CD14-positive monocyte (primary cell): ENCODE measurements around the gene KLHDC10. TPM values are rescaled to one million over a fixed set of nuclear protein-coding genes. Genes with fewer than 3 reads are reported as not detected.

ENCODE experiments used
- DNase-seq, 3 donors: peaks; one replicate each; pipeline ENCODE4 v3.0.0-alpha.2; 2011 to 2022
- H2AFZ ChIP-seq: 2 replicates; pipeline ENCODE4 v1.6.0; 2012; ENCODE audit warnings: mild to moderate bottlenecking, low read depth, low read length, inconsistent platforms; ENCODE audit not compliant: insufficient read depth, poor library complexity, severe bottlenecking
- H3K27ac ChIP-seq, 2 donors: 1 replicate in 1 of 2; 2 replicates in 1 of 2; pipeline ENCODE4 v1.5.1; 2012 to 2013; ENCODE audit warnings: low read length in 2 of 2, control low read depth in 1 of 2, inconsistent platforms in 1 of 2, low read depth in 1 of 2, mild to moderate bottlenecking in 1 of 2
- H3K27me3 ChIP-seq, 2 donors: one replicate each; pipeline versions ENCODE4 v1.6.0 to v1.6.1; 2011 to 2013; ENCODE audit warnings: low read length in 2 of 2; ENCODE audit not compliant: control insufficient read depth in 2 of 2, insufficient read depth in 2 of 2
- H3K36me3 ChIP-seq, 2 donors: replicated peaks in 1 of 2; 1 replicate in 1 of 2; 2 replicates in 1 of 2; pipeline versions ENCODE4 v1.5.1 to v1.6.1; 2012 to 2013; ENCODE audit warnings: low read length in 2 of 2, control low read depth in 1 of 2, inconsistent platforms in 1 of 2, mild to moderate bottlenecking in 1 of 2; ENCODE audit not compliant: insufficient read depth in 2 of 2, control insufficient read depth in 1 of 2
- H3K4me1 ChIP-seq, 2 donors: 1 replicate in 1 of 2; 2 replicates in 1 of 2; pipeline versions ENCODE4 v1.5.1 to v1.6.1; 2012 to 2013; ENCODE audit warnings: low read length in 2 of 2, control low read depth in 1 of 2, inconsistent platforms in 1 of 2, mild to moderate bottlenecking in 1 of 2, moderate library complexity in 1 of 2; ENCODE audit not compliant: insufficient read depth in 2 of 2, control insufficient read depth in 1 of 2
- H3K4me2 ChIP-seq: replicated peaks from 2 replicates; pipeline ENCODE3; 2012; ENCODE audit warnings: low read length, moderate library complexity, mild to moderate bottlenecking; ENCODE audit not compliant: poor library complexity, severe bottlenecking; ENCODE audit errors: extremely low read depth
- H3K4me3 ChIP-seq, 3 experiments: fragments of 200-600 bp in 1 of 3; sonication (generic) in 1 of 3; replicated peaks in 1 of 3; 1 replicate in 2 of 3; 2 replicates in 1 of 3; pipeline ENCODE4 v1.5.1; 2011 to 2013; ENCODE audit warnings: low read length in 3 of 3, mild to moderate bottlenecking in 3 of 3, control low read depth in 2 of 3, low read depth in 2 of 3, inconsistent platforms in 1 of 3, moderate library complexity in 1 of 3
- H3K79me2 ChIP-seq: 2 replicates; pipeline ENCODE4 v1.6.0; 2012; ENCODE audit warnings: mild to moderate bottlenecking, control low read depth, inconsistent platforms, low read length, moderate library complexity; ENCODE audit not compliant: insufficient read depth
- H3K9ac ChIP-seq: 2 replicates; pipeline ENCODE4 v1.6.0; 2017; ENCODE audit warnings: low read length, mild to moderate bottlenecking; ENCODE audit not compliant: insufficient read depth, poor library complexity, severe bottlenecking
- H3K9me3 ChIP-seq, 2 donors: replicated peaks in 1 of 2; 1 replicate in 1 of 2; 2 replicates in 1 of 2; pipeline versions ENCODE4 v1.5.1 to v1.6.1; 2012 to 2013; ENCODE audit warnings: low read length in 2 of 2, control low read depth in 1 of 2; ENCODE audit not compliant: control insufficient read depth in 1 of 2, insufficient read depth in 1 of 2
- H4K20me1 ChIP-seq: 2 replicates; pipeline ENCODE4 v1.6.0; 2012; ENCODE audit warnings: mild to moderate bottlenecking, low read length, control low read depth, moderate library complexity; ENCODE audit not compliant: insufficient read depth
- H3K27ac Mint-ChIP-seq, 7 donors: one replicate each; pipeline ENCODE4 v1.8.0; 2020; ENCODE audit warnings: mild to moderate bottlenecking in 7 of 7, mixed read lengths in 7 of 7, moderate library complexity in 6 of 7, inconsistent platforms in 2 of 7
- H3K27me3 Mint-ChIP-seq, 3 donors: one replicate each; pipeline ENCODE4 v1.8.0; 2021 to 2022; ENCODE audit warnings: low read depth in 3 of 3, mild to moderate bottlenecking in 3 of 3, mixed read lengths in 3 of 3, moderate library complexity in 3 of 3, inconsistent platforms in 1 of 3
- H3K36me3 Mint-ChIP-seq, 2 donors: one replicate each; pipeline ENCODE4 v1.8.0; 2020; ENCODE audit warnings: mixed read lengths in 2 of 2, inconsistent platforms in 1 of 2, mild to moderate bottlenecking in 1 of 2
- H3K4me1 Mint-ChIP-seq: one replicate; pipeline ENCODE4 v1.8.0; 2020; ENCODE audit warnings: mild to moderate bottlenecking, mixed read lengths
- H3K4me3 Mint-ChIP-seq, 2 donors: one replicate each; pipeline ENCODE4 v1.8.0; 2020; ENCODE audit warnings: mild to moderate bottlenecking in 2 of 2, mixed read lengths in 2 of 2, moderate library complexity in 1 of 2
- H3K9me3 Mint-ChIP-seq, 7 donors: one replicate each; pipeline ENCODE4 v1.8.0; 2020 to 2022; ENCODE audit warnings: mixed read lengths in 7 of 7, mild to moderate bottlenecking in 6 of 7, moderate library complexity in 6 of 7, inconsistent platforms in 2 of 7
- CTCF ChIP-seq: fragments of 200-600 bp; IDR thresholded peaks from one replicate; pipeline ENCODE4 v1.8.0; 2022; ENCODE audit warnings: antibody characterized with exemption, mild to moderate bottlenecking
- WGBS: methylation state at CpG from one replicate; pipeline ENCODE4 v1.1.5; 2013; ENCODE audit warnings: missing lambda C conversion rate; ENCODE audit not compliant: insufficient coverage; 5-methylcytosine and 5-hydroxymethylcytosine counted together
- intact Hi-C, 2 donors: fragments of 100-400 bp; cut with micrococcal nuclease; formaldehyde crosslinking; loops; one replicate each; pipeline versions ENCODE4 v1.15.0 to v1.15.1; 2023
- polyA plus RNA-seq, 3 donors: library from polyadenylated mRNA; depleted of rRNA in 1 of 3; unstranded in 2 of 3; stranded (reverse) in 1 of 3; fragments of 300-500 nt in 2 of 3; fragments of >200 nt in 1 of 3; fragmentation: Illumina TruSeq in 2 of 3; gene quantifications; 1 replicate in 2 of 3; 2 replicates in 1 of 3; pipeline ENCODE4 v1.2.3, GENCODE V29; 2012 to 2021

The KLHDC10 gene
- polyA plus RNA-seq, 3 donors, result 1.1 to 13.9 (median 2.9) TPM

GRCh38 chr7:130141884-130142653, 71.7 kb downstream of the KLHDC10 start:
- peaks cover 10 to 12% of the 10 kb centered on the region in 2 donors for H3K4me1 ChIP-seq
- Mint-ChIP-seq H3K4me3 (peak overlapping the region; percentile 82 to 94), H3K27me3 (peaks cover 1 to 6% (median 4%) of the 10 kb centered on the region in 3 donors), H3K4me1 (peaks cover 8% of the 10 kb centered on the region), H3K9me3 (peaks cover 0 to 2% (median 0%) of the 10 kb centered on the region in 7 donors), H3K36me3 (peaks cover 23 to 27% of the 10 kb centered on the region in 2 donors), H3K27ac (peak overlapping the region in 2 of 7 donors; percentile 37 to 68)
- H3K27ac ChIP-seq, result peak overlapping the region in 1 of 2 donors; percentile 57
- DNase-seq, result no peak
- H3K27me3 ChIP-seq, result no peaks in the 10 kb centered on the region
- no peaks in the 10 kb centered on the region for H3K79me2 ChIP-seq
- no peak for TF ChIP-seq CTCF
- peak overlapping the region; percentile 98 for H3K4me2 ChIP-seq
- H3K36me3 ChIP-seq, result peaks cover 3 to 9% of the 10 kb centered on the region in 2 donors
- 73% methylated on average over 16 of the region's 17 CpGs for WGBS
- no peaks in the 10 kb centered on the region for H4K20me1 ChIP-seq
- intact Hi-C loops, result no loop called here
- H2AFZ ChIP-seq, result peak overlapping the region; percentile 89
- H3K4me3 ChIP-seq, result peak overlapping the region; percentile 72 to 87 (median 77)
- H3K9me3 ChIP-seq, result no peaks in the 10 kb centered on the region
- peak overlapping the region; percentile 81 for H3K9ac ChIP-seq

GRCh38 chr7:130142654-130143333, 72.5 kb downstream of the KLHDC10 start:
- H3K4me3 Mint-ChIP-seq, result no peak overlapping the region
- 95% methylated on average over 12 of the region's 14 CpGs for WGBS
- no peak for TF ChIP-seq CTCF
- H3K27ac Mint-ChIP-seq, result peak overlapping the region in 2 of 7 donors; percentile 13 to 46
- intact Hi-C loops, result no loop called here
- H3K9me3 Mint-ChIP-seq, result peaks cover 0 to 2% (median 0%) of the 10 kb centered on the region in 7 donors
- no peak for DNase-seq
- Histone ChIP-seq H3K4me2 (no peak overlapping the region), H4K20me1 (no peaks in the 10 kb centered on the region), H3K36me3 (peaks cover 0 to 1% of the 10 kb centered on the region in 2 donors), H3K9ac (no peak overlapping the region), H3K79me2 (no peaks in the 10 kb centered on the region), H3K4me3 (no peak overlapping the region), H2AFZ (no peak overlapping the region), H3K4me1 (peaks cover 10 to 12% of the 10 kb centered on the region in 2 donors), H3K27me3 (no peaks in the 10 kb centered on the region), H3K27ac (no peak overlapping the region), H3K9me3 (no peaks in the 10 kb centered on the region)
- peaks cover 1 to 6% (median 5%) of the 10 kb centered on the region in 3 donors for H3K27me3 Mint-ChIP-seq
- peaks cover 20 to 24% of the 10 kb centered on the region in 2 donors for H3K36me3 Mint-ChIP-seq
- H3K4me1 Mint-ChIP-seq, result peaks cover 8% of the 10 kb centered on the region
